Keratinocyte (primary cell): ENCODE measurements around the gene CCDC85C. TPM values are rescaled to one million over a fixed set of nuclear protein-coding genes. Genes with fewer than 3 reads are reported as not detected.

Experiments used
- DNase-seq: peaks from one replicate; pipeline ENCODE4 v3.0.0-alpha.2; 2011; ENCODE audit warnings: low read depth, missing footprints, low spot score
- FAIRE-seq: peaks from 2 replicates; lab custom pipeline; 2011; peaks lifted over from hg19 to GRCh38; lab: Jason Lieb, UNC
- H2AFZ ChIP-seq: 2 replicates; pipeline ENCODE4 v1.6.0; 2012; ENCODE audit warnings: low read length, control low read depth, inconsistent platforms; ENCODE audit not compliant: control insufficient read depth
- H3K27ac ChIP-seq: 2 replicates; pipeline ENCODE4 v1.5.1; 2011; ENCODE audit warnings: low read length; ENCODE audit not compliant: control insufficient read depth, insufficient read depth
- H3K27me3 ChIP-seq: 3 replicates; pipeline ENCODE4 v1.6.0; 2011; ENCODE audit warnings: low read length; ENCODE audit not compliant: control insufficient read depth, insufficient read depth; ENCODE audit errors: extremely low read depth
- H3K36me3 ChIP-seq, 2 experiments: 2 replicates in 1 of 2; 3 replicates in 1 of 2; pipeline ENCODE4 v1.5.1; 2011; ENCODE audit warnings: low read length in 2 of 2, mild to moderate bottlenecking in 1 of 2; ENCODE audit not compliant: control insufficient read depth in 2 of 2, insufficient read depth in 2 of 2; ENCODE audit errors: extremely low read depth in 1 of 2
- H3K4me1 ChIP-seq: 3 replicates; pipeline ENCODE4 v1.5.1; 2011; ENCODE audit warnings: low read length; ENCODE audit not compliant: control insufficient read depth, insufficient read depth; ENCODE audit errors: extremely low read depth
- H3K4me2 ChIP-seq: 3 replicates; pipeline ENCODE4 v1.6.0; 2011; ENCODE audit warnings: low read depth, low read length; ENCODE audit not compliant: control insufficient read depth, insufficient read depth; ENCODE audit errors: extremely low read depth
- H3K4me3 ChIP-seq, 3 experiments: fragments of 200-600 bp in 1 of 3; sonication (generic) in 1 of 3; 2 replicates in 2 of 3; 3 replicates in 1 of 3; pipeline ENCODE4 v1.5.1; 2011 to 2016; ENCODE audit warnings: low read length in 3 of 3, mild to moderate bottlenecking in 3 of 3, control low read depth in 2 of 3, inconsistent platforms in 1 of 3, low read depth in 1 of 3, mixed read lengths in 1 of 3, mixed run types in 1 of 3, moderate library complexity in 1 of 3; ENCODE audit not compliant: control insufficient read depth in 2 of 3, insufficient read depth in 2 of 3; ENCODE audit errors: extremely low read depth in 1 of 3
- H3K79me2 ChIP-seq: 2 replicates; pipeline ENCODE4 v1.6.0; 2012; ENCODE audit warnings: low read length; ENCODE audit not compliant: control insufficient read depth, insufficient read depth
- H3K9ac ChIP-seq: 3 replicates; pipeline ENCODE4 v1.6.0; 2011; ENCODE audit warnings: low read length; ENCODE audit not compliant: control insufficient read depth, insufficient read depth; ENCODE audit errors: extremely low read depth
- H3K9me1 ChIP-seq: 3 replicates; pipeline ENCODE4 v1.6.0; 2011; ENCODE audit warnings: low read length; ENCODE audit not compliant: control insufficient read depth, insufficient read depth; ENCODE audit errors: extremely low read depth
- H3K9me3 ChIP-seq: 2 replicates; pipeline ENCODE4 v1.5.1; 2012; ENCODE audit warnings: low read depth, low read length; ENCODE audit not compliant: control insufficient read depth
- H4K20me1 ChIP-seq: 3 replicates; pipeline ENCODE4 v1.6.0; 2011; ENCODE audit warnings: low read length; ENCODE audit not compliant: control insufficient read depth, insufficient read depth; ENCODE audit errors: extremely low read depth
- EZH2 ChIP-seq: IDR thresholded peaks from one replicate; pipeline ENCODE4 v1.6.1; 2012; ENCODE audit warnings: inconsistent platforms, mild to moderate bottlenecking, low read length, moderate library complexity
- dilution Hi-C: fragments of 300-500 bp; cut with MboI; formaldehyde crosslinking; loops from one replicate; pipeline ENCODE4 v1.7.0; 2020; ENCODE audit warnings: low sequenced_read_pairs; ENCODE audit not compliant: extremely low pct_ligation_motif_present
- polyA plus RNA-seq, 5 experiments: library from polyadenylated mRNA; depleted of rRNA in 3 of 5; stranded (reverse) in 3 of 5; stranded (forward) in 1 of 5; unstranded in 1 of 5; fragments of >200 nt; gene quantifications; 1 replicate in 1 of 5; 2 replicates in 3 of 5; 3 replicates in 1 of 5; pipeline versions ENCODE4 v1.2.1 to v1.2.3, GENCODE V29; 2011 to 2012; ENCODE audit warnings: missing spikeins in 2 of 5, low read depth in 1 of 5, low replicate concordance in 1 of 5
- TF ChIP-seq, protein P1 (sequence below), 3 experiments: IDR thresholded peaks in 1 of 3; conservative IDR thresholded peaks in 1 of 3; optimal IDR thresholded peaks in 1 of 3; 2 replicates in 2 of 3; 3 replicates in 1 of 3; pipeline versions ENCODE3 to v1.5.1; 2011; ENCODE audit warnings: low read length in 3 of 3, mild to moderate bottlenecking in 3 of 3, moderate library complexity in 2 of 3, control low read depth in 1 of 3, inconsistent platforms in 1 of 3; ENCODE audit not compliant: insufficient read depth in 2 of 3; ENCODE audit errors: extremely low read depth in 1 of 3

Gene CCDC85C
- polyA plus RNA-seq, 1 donor (not counting 4 experiments of a cell fraction or from before 2014, with no cell fraction given) = 13.2 TPM

DNA sequence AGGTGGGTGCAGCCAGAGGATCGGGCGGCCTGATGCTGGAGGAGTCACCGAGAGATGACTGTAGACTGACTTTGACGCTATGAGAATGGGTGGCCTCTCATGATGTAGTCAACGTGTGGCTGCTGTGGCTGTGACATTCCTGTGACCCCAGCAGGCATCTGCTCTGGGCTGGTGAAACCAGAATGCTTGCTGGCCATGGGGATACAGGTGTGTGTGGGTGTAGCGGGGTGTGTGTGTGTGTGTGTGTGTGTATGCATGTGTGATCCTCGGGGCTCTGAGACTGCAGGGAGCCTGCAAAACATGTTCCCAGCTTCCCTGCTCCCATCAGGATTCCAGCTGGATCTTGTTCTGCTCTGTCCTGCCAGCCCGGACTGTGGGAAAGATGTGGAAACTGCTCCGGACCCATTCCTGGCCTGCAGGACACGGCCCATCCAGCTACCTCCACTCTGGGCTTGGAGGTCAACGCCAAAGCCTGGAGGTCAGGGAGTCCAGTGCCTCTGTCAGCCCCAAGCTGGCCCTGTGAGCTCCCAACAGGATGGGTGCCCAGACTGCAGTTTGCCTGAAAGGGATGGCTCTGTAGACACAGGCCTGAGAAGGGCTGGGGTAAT, 22.1 kb upstream of the CCDC85C start:
- Histone ChIP-seq H3K27ac (no peak overlapping the region), H3K9ac (no peak overlapping the region), H3K4me3 (no peak overlapping the region), H3K79me2 (no peaks in the 10 kb centered on the region), H3K4me2 (no peak overlapping the region), H3K27me3 (no peaks in the 10 kb centered on the region), H4K20me1 (no peaks in the 10 kb centered on the region), H3K9me1 (no peaks in the 10 kb centered on the region), H3K36me3 (no peaks in the 10 kb centered on the region), H2AFZ (no peak overlapping the region), H3K4me1 (peaks cover 37% of the 10 kb centered on the region), H3K9me3 (no peaks in the 10 kb centered on the region)
- no peak for FAIRE-seq
- TF ChIP-seq, protein P1, sequence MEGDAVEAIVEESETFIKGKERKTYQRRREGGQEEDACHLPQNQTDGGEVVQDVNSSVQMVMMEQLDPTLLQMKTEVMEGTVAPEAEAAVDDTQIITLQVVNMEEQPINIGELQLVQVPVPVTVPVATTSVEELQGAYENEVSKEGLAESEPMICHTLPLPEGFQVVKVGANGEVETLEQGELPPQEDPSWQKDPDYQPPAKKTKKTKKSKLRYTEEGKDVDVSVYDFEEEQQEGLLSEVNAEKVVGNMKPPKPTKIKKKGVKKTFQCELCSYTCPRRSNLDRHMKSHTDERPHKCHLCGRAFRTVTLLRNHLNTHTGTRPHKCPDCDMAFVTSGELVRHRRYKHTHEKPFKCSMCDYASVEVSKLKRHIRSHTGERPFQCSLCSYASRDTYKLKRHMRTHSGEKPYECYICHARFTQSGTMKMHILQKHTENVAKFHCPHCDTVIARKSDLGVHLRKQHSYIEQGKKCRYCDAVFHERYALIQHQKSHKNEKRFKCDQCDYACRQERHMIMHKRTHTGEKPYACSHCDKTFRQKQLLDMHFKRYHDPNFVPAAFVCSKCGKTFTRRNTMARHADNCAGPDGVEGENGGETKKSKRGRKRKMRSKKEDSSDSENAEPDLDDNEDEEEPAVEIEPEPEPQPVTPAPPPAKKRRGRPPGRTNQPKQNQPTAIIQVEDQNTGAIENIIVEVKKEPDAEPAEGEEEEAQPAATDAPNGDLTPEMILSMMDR (optimal IDR thresholded peaks at IDR 0.05 in 1 of 3, IDR thresholded peaks at IDR 0.05 in 1 of 3, conservative IDR thresholded peaks at IDR 0.05 in 1 of 3; ENCODE audit: extremely low read depth in 1 of 3, insufficient read depth in 2 of 3, low read length in 3 of 3) = no peak
- no peak for TF ChIP-seq EZH2
- DNase-seq = no peak
- dilution Hi-C loops = no loop called here

DNA sequence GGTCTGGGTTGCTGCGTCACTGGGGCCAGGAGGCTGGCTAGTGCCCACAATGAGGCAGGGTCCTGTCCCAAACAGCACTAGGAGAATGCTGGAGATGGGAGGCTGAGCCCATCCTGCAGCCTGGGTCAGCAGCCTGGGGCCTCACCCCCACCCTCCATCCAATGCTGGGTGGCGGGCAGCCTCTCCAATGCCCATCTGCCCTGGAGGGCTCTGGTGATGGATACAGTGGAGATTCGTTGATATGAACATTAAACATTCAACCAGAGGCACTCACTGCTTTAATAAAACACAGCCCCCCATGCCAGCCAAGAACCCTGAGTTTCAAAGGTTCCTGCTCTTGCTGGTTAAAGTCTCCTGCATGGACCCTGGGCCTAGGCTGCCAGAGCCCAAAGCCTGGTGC, 21.5 kb upstream of the CCDC85C start:
- FAIRE-seq (no peak), DNase-seq (no peak)
- dilution Hi-C loops = no loop called here
- no peaks in the 10 kb centered on the region for H3K79me2 ChIP-seq
- H3K36me3 ChIP-seq = no peaks in the 10 kb centered on the region
- TF ChIP-seq EZH2 = no peak
- TF ChIP-seq, protein P1 (optimal IDR thresholded peaks at IDR 0.05 in 1 of 3, IDR thresholded peaks at IDR 0.05 in 1 of 3, conservative IDR thresholded peaks at IDR 0.05 in 1 of 3; ENCODE audit: extremely low read depth in 1 of 3, insufficient read depth in 2 of 3, low read length in 3 of 3) = no peak
- no peaks in the 10 kb centered on the region for H3K9me1 ChIP-seq
- no peaks in the 10 kb centered on the region for H3K9me3 ChIP-seq
- no peak overlapping the region for H2AFZ ChIP-seq
- H3K4me2 ChIP-seq = no peak overlapping the region
- no peak overlapping the region for H3K4me3 ChIP-seq
- H3K27me3 ChIP-seq = no peaks in the 10 kb centered on the region
- H3K9ac ChIP-seq = no peak overlapping the region
- H3K27ac ChIP-seq = no peak overlapping the region
- peaks cover 37% of the 10 kb centered on the region for H3K4me1 ChIP-seq
- H4K20me1 ChIP-seq = no peaks in the 10 kb centered on the region
